HG03342 (cell line): Measurements from ENCODE around the gene ZMYND10.

Source experiments
- ATAC-seq: cut with Tn5 transposase; IDR thresholded peaks from one replicate; pipeline ENCODE4 v1.9.1; 2021; ENCODE audit warnings: mild to moderate bottlenecking, moderate library complexity; ENCODE audit not compliant: unreplicated experiment

The ZMYND10 gene

DNA sequence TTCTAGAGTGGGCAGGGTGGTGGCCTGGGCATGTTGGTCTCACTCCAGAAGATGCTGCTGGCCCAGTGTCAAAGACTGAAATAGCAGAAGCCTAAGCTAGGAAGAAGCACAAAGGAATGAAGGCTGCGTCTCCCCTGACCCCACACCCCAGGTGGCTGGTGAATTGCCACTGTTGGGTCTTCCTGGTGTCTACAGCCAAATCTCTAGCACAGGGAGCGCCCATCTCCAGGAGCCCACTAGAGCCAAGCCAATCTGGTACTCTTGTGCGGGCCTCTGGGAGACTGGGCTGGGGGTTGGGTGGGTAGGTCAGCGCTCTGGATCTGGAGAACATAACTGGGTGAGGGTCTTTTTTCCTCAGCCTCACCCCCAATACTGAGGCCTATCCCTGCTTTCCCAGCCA lies 18.4 kb downstream of the ZMYND10 start:
- no peak for ATAC-seq

GRCh38 chr3:50326182-50326541 lies 19.4 kb downstream of the ZMYND10 start:
- no peak for ATAC-seq

DNA sequence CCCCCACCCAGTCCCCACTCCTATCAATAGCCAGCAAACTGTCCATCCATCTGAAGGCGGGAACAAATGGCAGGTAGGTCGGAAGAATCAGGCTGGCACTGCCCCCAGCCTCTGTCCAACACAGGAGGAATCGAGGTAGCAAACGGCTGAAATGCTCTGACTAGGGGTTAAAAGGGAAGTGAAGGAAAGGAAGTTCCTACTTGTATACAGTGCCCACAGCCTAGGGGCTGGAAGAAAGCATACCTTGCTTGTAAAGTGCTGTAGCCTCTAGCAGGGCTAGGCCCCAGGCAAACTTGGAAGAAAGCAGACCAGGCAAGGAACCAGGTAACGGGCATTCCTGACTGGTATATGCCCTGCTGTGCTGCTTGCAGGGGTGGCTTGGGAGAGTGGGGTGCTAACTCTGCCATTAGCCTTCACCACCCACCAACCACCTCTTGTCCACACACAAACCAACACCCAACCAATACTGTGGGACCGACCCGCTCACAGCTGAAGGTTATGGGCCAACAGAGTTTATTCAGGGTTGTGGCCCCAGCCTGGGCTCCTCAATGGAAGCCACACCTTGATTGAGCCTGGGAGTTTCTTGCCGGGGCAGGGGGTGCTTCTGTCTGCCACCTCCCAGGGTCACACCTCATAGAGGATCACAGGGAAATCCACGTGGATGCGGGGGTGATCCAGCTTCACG lies 19.9 kb downstream of the ZMYND10 start:
- no peak for ATAC-seq

- ATAC-seq: no peak
Observed at GRCh38 chr3:50325113-50325480, 20.4 kb downstream of the ZMYND10 start.

DNA sequence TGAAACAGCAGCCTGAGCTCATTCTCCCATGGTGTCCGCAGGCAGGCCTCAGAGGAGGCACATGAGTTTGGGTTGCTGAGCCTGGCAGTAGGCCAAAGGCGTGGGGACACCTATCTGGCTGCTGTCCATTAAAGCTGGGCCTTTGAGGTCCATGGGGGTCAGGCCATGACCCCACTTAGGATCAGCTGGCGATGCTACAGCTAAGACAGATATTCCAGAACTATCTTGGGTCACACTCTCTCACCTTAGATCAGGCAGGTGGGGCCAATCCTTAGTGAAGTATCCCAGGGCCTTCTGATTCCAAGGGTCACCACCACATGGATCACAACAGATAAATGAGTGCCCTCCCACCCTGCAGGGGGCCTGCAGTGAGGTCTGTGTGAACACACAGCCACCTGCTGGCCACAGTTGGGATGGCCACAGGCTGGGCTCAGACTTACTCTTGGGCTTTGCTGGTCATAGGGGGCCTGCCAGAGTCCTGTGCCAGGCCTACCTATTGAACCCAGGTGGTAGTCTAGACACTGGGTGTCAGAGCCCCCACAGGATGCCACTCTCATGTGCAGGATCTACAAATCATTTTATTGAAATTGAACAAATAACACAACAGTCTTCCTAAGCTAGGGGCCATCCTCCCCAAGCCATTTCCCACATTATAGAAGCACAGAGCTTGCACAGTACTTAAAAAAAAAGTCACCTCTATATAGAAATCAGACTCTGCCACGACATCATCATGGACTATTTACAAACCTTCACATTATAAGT lies 21.0 kb downstream of the ZMYND10 start:
- no peak for ATAC-seq

- ATAC-seq: no peak
Observed at GRCh38 chr3:50323614-50324199, 21.8 kb downstream of the ZMYND10 start.

- ATAC-seq: no peak
Observed at GRCh38 chr3:50323092-50323600, 22.4 kb downstream of the ZMYND10 start.

- no peak for ATAC-seq
Observed at GRCh38 chr3:50322386-50323091, 23.0 kb downstream of the ZMYND10 start, which contains the start of gene HYAL2. TSS of gene HYAL2 (minus strand) at chr3:50322745. CDS start at chr3:50320489, 2,256 bp downstream.

GRCh38 chr3:50322115-50322385 lies 23.5 kb downstream of the ZMYND10 start:
- ATAC-seq: no peak

- ATAC-seq: peak; percentile 64
Observed at GRCh38 chr3:50321336-50322114, 24.0 kb downstream of the ZMYND10 start.

- ATAC-seq: peak; percentile 36
Observed at GRCh38 chr3:50320853-50321335, 24.6 kb downstream of the ZMYND10 start.

DNA sequence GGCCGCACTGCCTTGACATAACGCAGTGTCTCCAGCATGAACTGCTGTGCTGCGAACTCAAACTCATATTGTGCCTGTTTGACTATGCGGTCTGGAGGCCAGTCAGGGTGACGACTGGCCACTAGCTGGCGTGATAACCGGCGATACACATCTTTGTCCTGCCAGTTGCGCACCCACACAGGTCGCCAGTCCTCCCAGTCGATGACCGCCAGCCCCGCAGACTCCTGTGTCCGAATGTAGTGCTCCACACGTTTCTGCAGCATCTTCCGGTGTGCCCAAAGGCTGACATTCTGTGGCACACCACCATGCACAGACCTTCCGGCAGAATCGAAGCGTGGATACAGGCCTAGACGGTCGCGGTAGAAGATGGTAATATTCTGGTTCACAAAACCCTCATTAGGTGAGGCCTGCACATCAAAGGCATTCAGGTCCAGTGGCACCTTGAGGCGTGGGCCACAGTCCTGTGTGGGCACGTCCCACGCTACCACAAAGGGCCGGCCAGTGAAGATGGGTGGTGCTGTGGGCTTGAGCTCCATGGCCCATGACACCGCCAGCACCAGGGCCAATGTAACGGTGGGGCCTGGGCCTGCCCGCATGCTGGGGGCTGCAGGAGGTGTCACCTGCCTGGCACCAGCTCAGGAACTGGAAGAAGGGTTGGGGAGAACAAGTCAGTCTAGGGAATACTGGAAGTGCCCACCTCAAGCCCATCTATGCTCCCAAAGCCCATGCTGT lies 25.5 kb downstream of the ZMYND10 start:
- ATAC-seq: no peak

GRCh38 chr3:50319181-50319893 lies 26.2 kb downstream of the ZMYND10 start:
- ATAC-seq: no peak

DNA sequence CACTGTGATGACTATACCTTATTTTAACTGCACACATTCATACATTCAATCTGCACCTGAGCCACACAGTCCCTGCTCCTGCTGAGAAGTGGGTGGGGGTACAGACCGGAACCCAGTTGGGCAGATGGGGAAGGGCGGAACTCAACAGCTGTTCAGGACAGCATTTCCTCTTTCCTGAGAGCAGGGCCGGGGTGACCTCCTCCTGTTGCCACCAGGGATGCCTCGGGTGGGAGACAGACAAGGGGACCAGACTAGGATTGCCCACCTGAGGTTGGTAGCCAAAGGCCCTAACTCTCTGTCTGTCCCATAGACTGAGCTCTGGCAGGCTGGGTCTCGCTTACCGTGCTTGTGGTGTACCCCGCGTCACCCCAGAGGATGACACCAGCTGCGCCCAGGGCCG lies 26.9 kb downstream of the ZMYND10 start:
- no peak for ATAC-seq

DNA sequence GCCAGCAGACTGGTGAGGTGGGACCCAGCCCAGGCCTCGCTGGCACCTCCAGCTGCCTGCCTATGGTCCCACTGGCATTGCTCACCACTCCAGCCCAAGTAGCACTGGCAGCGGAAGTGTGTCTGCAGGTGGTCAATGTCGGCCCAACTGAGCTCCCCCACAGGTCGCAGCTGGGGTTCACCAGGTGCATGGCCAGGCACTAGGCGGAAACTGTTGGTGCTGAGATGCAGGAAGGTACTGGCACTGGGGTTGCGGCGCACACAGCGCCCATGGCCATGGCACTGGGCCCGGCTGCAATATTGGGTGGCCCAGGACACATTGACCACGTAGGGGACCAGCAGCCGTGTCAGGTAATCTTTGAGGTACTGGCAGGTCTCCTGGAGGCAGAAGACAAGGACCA lies 27.4 kb downstream of the ZMYND10 start:
- no peak for ATAC-seq

- ATAC-seq: no peak
Observed at GRCh38 chr3:50317300-50317699, 28.2 kb downstream of the ZMYND10 start.

GRCh38 chr3:50316657-50317242 lies 28.8 kb downstream of the ZMYND10 start:
- no peak for ATAC-seq

DNA sequence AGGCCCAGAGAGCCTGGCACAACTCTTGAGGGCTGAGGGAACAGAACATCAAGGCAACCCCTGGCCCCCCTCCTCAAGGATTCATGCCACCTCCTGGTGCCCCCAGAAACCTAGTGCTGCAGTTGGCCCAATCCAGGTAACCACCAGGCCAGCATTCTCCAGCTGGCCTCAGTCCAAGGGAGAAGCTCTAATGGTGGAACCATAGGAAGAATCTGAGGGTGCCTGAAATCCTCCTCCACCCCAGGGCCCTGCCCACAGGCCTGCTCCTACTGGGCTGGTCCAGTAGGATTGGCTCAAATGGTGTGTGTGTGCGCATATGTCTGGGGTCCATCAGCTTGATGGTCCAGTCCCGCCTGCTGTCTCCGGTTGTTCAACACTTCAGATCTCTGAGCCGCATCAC lies 30.7 kb downstream of the ZMYND10 start:
- no peak for ATAC-seq

GRCh38 chr3:50314342-50314741 lies 31.2 kb downstream of the ZMYND10 start:
- ATAC-seq: no peak
